ENCODE data around the gene UBA1. TPM values are rescaled to one million over a fixed set of nuclear protein-coding genes. Genes with fewer than 3 reads are reported as not detected.

UBA1 gene
- total and polyA plus RNA-seq, 10 of the 15 experiments (the other 5 are each of a cell fraction or from before 2014, with no cell fraction given) = 60.4 to 314 (median 216) TPM

GRCh38 chrX:47233333-47234113 is 39.9 kb downstream of the UBA1 start (continued):
- no peak for TF ChIP-seq ZNF274 (IDR thresholded peaks at IDR 0.05; ENCODE audit: insufficient read depth, insufficient read length)
- TF ChIP-seq POLR2A (IDR thresholded peaks at IDR 0.05; ENCODE audit: low read depth, low read length) = 0 out of 2 replicates have a peak, but pooled peaks have one; percentile 6
- TF ChIP-seq STAT3 (IDR thresholded peaks at IDR 0.05; ENCODE audit: low read depth, low read length) = no peak
- no peak for TF ChIP-seq SMAD1 (IDR thresholded peaks at IDR 0.05; ENCODE audit: low read depth, partially characterized antibody)
- no peak for TF ChIP-seq RELB (IDR thresholded peaks at IDR 0.05; ENCODE audit: low read depth)
- TF ChIP-seq MAX (IDR thresholded peaks at IDR 0.05; ENCODE audit: low read depth, low read length) = no peak
- no peak for TF ChIP-seq RCOR1 (conservative IDR thresholded peaks at IDR 0.05; ENCODE audit: low read depth, low read length)
- peak in 1 of 2 experiments; percentile 47; a peak in 1 of 4 replicates for TF ChIP-seq EP300 (IDR thresholded peaks at IDR 0.05; ENCODE audit: borderline replicate concordance in 1 of 2, control insufficient read depth in 1 of 2, low read depth in 2 of 2, low read length in 2 of 2)
- no peak for TF ChIP-seq SMC3 (IDR thresholded peaks at IDR 0.05; ENCODE audit: borderline replicate concordance, low read length)
- TF ChIP-seq PRDM15 (CRISPR knock-in tag; IDR thresholded peaks at IDR 0.05) = no peak
- TF ChIP-seq E2F8 (IDR thresholded peaks at IDR 0.05; ENCODE audit: low read depth, partially characterized antibody) = no peak
- no peak for TF ChIP-seq E4F1 (IDR thresholded peaks at IDR 0.05; ENCODE audit: borderline replicate concordance, partially characterized antibody)
- peak; percentile 56 for TF ChIP-seq RUNX3 (IDR thresholded peaks at IDR 0.05; ENCODE audit: low read length)
- no peak for TF ChIP-seq NR2F1 (conservative IDR thresholded peaks at IDR 0.05)
- TF ChIP-seq SREBF1 (IDR thresholded peaks at IDR 0.05; ENCODE audit: low read length) = no peak
- peak; percentile 50 to 60; a peak in 2 of 4 replicates for TF ChIP-seq BHLHE40 (IDR thresholded peaks at IDR 0.05; ENCODE audit: borderline replicate concordance in 1 of 2, low read depth in 2 of 2, low read length in 1 of 2)
- TF ChIP-seq RAD21 (IDR thresholded peaks at IDR 0.05; ENCODE audit: insufficient read depth, low read depth, low read length) = no peak
- TF ChIP-seq ASH2L (IDR thresholded peaks at IDR 0.05; ENCODE audit: borderline replicate concordance, low read depth) = no peak

Measured in GM12878 (cell line).